GM21515 (cell line): ENCODE results near the gene TCTN1.
A peak's percentile ranks its signal among the peaks of the same experiment; 100 is the strongest.
"Not testable (repeated sequence)": the region's sequence is repeated elsewhere in the genome, so short reads cannot be mapped to it uniquely, and the experiment has no call there.

Experiments
- ATAC-seq: cut with Tn5 transposase; IDR thresholded peaks from one replicate; pipeline ENCODE4 v1.9.1; 2021; ENCODE audit not compliant: unreplicated experiment

TCTN1 gene

DNA sequence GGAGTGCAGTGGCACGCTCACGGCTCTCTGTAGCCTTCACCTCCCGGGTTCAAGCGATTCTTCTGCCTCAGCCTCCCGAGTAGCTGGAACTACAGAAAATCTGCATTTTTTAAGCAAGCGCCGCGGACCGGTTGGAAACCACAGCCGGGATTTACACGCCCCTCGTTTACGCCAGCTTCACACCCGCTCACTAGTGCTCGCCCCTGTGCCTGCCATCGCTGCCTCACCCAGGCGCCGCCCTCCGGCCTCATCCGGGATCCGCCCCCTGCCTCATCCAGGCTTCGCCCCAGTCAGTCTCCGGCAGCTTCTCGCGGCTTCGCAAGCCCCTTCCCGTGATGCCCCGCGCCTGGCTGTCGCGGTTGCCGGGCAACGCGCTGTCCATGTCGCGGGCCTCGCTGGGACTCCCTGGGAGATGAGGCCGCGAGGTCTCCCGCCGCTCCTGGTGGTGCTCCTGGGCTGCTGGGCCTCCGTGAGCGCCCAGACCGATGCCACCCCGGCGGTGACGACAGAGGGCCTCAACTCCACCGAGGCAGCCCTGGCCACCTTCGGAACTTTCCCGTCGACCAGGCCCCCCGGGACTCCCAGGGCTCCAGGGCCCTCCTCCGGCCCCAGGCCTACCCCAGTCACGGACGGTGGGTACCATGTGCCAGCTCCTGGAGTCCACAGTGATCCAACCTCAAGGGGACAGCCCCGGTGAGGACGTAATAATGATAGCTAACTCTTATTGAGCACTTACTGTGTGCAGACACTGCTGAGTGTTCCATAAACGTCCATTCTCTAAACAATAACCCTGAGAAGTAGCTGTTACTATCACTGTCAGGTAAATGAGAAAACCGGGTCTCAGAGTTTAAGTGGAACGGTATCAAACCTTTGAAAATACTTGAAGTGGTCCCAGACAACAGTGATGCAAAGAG lies at the start of gene TCTN1:
TCTN1 (plus strand) TSS at position 359 of the 914 bp plus-strand sequence; CDS start at position 413, 54 bp downstream.
- peak; percentile 93 for ATAC-seq

- ATAC-seq = no peak
These were observed 49.4 kb upstream of the TCTN1 start for GRCh38 chr12:110564471-110564991.

- ATAC-seq = no peak
These were observed 47.7 kb upstream of the TCTN1 start for GRCh38 chr12:110565894-110566871.

GRCh38 chr12:110566993-110567392 lies 46.9 kb upstream of the TCTN1 start:
- no peak for ATAC-seq

DNA sequence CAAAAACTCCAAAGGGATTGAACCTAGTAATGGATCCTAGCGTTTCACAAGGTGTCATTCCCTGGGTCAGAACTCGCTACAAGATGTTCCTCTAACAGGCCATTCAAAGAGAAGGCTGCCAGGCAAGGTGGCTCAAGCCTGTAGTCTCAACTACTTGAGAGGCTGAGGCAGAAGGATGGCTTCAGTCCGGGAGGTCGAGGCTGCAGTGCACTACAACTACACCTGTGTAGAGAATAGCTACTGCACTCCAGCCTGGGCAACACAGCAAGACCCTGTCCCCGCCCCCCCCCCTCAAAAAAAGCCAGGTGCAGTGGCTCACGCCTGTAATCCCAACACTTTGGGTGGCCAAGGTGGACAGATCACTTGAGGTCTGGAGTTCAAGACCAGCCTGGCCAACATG lies 45.2 kb upstream of the TCTN1 start:
- ATAC-seq = no peak

GRCh38 chr12:110569838-110570237 lies 44.1 kb upstream of the TCTN1 start:
- ATAC-seq = not testable (repeated sequence)

DNA sequence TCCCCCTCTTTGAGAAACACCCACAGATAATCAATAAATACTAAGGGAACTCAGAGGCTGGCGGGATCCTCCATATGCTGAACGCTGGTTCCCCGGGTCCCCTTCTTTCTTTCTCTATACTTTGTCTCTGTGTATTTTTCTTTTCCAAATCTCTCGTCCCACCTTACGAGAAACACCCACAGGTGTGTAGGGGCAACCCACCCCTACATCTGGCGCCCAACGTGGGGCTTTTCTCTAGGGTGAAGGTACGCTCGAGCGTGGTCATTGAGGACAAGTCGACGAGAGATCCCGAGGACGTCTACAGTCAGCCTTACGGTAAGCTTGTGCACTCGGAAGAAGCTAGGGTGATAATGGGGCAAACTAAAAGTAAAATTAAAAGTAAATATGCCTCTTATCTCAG lies 43.1 kb upstream of the TCTN1 start:
- ATAC-seq = not testable (repeated sequence)

- no peak for ATAC-seq
These were observed 39.9 kb upstream of the TCTN1 start for GRCh38 chr12:110574044-110574443.

GRCh38 chr12:110574717-110575230 lies 39.2 kb upstream of the TCTN1 start:
- ATAC-seq = not testable (repeated sequence)

DNA sequence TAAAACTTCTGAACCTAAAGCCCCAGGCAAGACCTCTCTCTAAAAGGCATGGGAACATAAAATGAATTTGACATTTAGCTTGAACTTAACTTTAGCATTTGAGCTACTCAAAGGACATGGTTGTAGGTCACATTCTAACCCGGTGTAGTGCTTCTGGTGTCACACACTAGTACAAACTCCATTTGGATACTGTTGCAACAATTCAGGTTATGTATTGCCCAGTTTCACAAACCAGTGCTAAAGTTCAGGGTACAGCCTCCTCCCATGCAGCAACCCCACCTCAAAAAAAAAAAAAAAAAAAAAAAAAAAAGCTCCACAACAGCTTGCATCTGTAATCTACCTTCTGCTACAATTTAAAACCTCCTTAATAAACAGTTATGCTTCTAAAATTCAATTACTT lies 38.6 kb upstream of the TCTN1 start:
- ATAC-seq = no peak

- ATAC-seq = no peak
These were observed 37.4 kb upstream of the TCTN1 start for GRCh38 chr12:110576504-110576903.

- ATAC-seq = no peak
These were observed 35.9 kb upstream of the TCTN1 start for GRCh38 chr12:110577864-110578693.

DNA sequence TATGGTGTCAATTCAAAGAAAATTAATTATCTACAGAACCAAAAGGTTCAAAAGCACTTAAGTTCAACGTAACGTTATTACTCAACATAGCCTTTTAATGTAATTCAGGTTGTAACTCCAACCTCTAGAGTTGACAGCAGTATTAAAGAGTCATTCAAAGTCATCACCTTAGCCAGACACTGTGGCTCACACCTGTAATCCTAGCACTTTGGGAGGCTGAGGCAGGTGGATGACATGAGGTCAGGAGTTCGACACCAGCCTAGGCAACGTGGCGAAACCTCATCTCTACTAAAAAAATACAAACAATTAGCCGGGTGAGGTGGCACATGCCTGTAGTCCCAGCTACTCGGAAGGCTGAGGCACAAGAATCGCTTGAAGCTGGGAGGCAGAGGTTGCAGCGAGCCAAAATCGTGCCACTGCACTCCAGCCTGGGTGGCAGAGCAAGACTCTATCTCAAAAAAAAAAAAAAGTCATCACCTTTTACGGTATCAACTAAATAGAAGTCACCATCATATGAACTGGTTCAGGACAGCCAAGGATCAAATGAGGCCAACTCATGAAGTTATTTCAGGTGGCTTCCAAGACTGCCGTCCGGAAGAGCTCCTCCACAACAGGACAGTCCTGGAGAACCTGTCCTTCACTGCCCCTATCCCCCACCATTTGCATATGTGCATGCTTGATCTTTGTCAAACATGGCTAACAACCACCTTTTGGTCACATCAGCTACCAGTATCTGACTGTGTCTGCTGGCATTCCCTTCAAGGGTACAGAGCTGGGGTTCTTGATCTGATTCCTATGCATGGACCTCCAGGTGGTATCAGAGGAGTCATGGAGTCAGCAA lies 35.0 kb upstream of the TCTN1 start:
- ATAC-seq = no peak

GRCh38 chr12:110579535-110580253 lies 34.2 kb upstream of the TCTN1 start:
- ATAC-seq = no peak

DNA sequence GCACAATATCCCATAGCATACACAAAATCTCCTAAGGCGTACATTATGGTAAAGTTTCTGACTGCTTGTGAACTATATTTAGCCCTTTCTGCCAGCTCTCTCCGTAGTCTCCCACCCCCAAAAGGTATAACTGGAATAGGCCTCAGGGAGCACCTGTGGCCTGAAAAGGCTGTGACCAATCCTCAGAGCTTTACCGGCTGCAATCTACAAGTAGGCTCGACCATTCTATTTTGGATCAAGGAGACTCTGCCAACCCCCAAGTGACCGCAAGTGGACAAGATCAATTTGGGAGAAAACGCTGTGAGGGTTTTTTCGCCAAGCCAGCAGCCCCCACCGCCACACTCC lies 32.0 kb upstream of the TCTN1 start:
- no peak for ATAC-seq

DNA sequence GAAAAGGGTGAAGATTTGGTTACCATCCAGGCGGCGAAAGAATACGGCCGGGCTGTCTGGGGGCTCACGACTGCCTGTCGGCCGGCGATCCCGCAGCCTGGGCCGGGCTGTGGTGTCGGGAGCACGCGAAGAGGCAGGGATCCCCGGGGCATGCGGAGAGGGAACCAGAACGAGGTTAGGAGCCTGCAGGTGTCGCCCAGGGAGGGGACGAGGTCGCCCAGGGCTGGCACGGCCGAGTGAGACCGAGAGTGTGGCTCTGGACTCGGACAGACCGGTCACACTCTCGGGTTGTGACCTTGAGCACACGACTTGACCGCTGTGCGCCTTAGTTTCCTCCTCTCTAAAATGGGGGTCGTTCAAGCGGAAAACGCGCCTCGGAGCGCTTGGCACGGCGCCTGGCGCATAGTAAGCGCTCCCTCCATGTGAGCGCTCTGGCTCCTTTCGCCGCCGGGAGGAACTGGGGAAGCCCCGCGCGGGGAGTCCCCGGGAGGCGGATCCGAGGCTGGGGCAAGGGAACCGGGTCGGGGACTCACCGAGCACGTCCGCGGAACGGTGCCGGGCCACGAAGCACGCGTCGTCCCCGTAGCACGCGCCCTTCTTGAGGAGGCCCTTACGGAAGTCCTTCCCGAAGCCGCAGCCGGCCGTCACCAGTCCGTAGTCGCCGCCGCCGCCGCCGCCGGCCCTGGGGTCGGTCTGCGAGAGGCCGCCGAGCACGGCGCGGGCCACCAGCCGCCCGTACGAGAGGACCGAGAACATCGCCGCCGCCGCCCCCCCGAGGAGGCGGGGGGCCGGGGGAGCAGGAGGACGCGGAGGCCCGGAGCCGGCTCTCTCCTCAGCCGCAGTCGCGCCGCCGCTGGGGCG lies 31.4 kb upstream of the TCTN1 start:
- peak; percentile 37 for ATAC-seq

GRCh38 chr12:110583137-110584059 lies 30.5 kb upstream of the TCTN1 start, which contains the start of gene PPTC7:
TSS of gene PPTC7 (minus strand) at chr12:110583318. CDS start at chr12:110583031, 287 bp downstream.
- ATAC-seq = peak; percentile 79
